Astrocyte of the spinal cord (primary cell): ENCODE data around the gene GPRC5A.

Experiments used
- DNase-seq: peaks from one replicate; pipeline ENCODE4 v3.0.0; 2011; ENCODE audit warnings: low read depth, low spot score
- H3K4me3 ChIP-seq: 2 replicates; pipeline ENCODE4 v1.5.1; 2011; ENCODE audit warnings: low read depth, mild to moderate bottlenecking, low read length, moderate library complexity
- CTCF ChIP-seq: IDR thresholded peaks from 2 replicates; pipeline ENCODE4 v1.5.1; 2012; ENCODE audit warnings: low read depth, mild to moderate bottlenecking, low read length, inconsistent platforms
- in situ Hi-C: cut with HindIII; loops from 2 replicates; pipeline ENCODE4 v1.10.0; 2017; ENCODE audit warnings: low sequenced_read_pairs

The GPRC5A gene

GRCh38 chr12:12893438-12893837 lies 2.1 kb downstream of the GPRC5A start:
- no peak for TF ChIP-seq CTCF
- in situ Hi-C loops = no loop called here
- no peak overlapping the region for H3K4me3 ChIP-seq
- no peak for DNase-seq

GRCh38 chr12:12896260-12896659 lies 4.9 kb downstream of the GPRC5A start:
- H3K4me3 ChIP-seq = no peak overlapping the region
- in situ Hi-C loops = no loop called here
- DNase-seq = peak; percentile 61
- no peak for TF ChIP-seq CTCF

GRCh38 chr12:12897302-12897701 lies 5.9 kb downstream of the GPRC5A start:
- DNase-seq = no peak
- no peak overlapping the region for H3K4me3 ChIP-seq
- TF ChIP-seq CTCF = no peak
- in situ Hi-C loops = no loop called here

GRCh38 chr12:12898136-12898717 lies 6.9 kb downstream of the GPRC5A start:
- TF ChIP-seq CTCF = no peak
- in situ Hi-C loops = no loop called here
- no peak overlapping the region for H3K4me3 ChIP-seq
- no peak for DNase-seq

- in situ Hi-C loops = no loop called here
- no peak overlapping the region for H3K4me3 ChIP-seq
- no peak for TF ChIP-seq CTCF
- no peak for DNase-seq
Measured at GRCh38 chr12:12898911-12899511, 7.6 kb downstream of the GPRC5A start.

GRCh38 chr12:12899530-12900380 lies 8.4 kb downstream of the GPRC5A start:
- peak; percentile 94 for DNase-seq
- no peak overlapping the region for H3K4me3 ChIP-seq
- no peak for TF ChIP-seq CTCF
- in situ Hi-C loops = no loop called here
